Measurements from ENCODE around the gene PIMREG.

DNA sequence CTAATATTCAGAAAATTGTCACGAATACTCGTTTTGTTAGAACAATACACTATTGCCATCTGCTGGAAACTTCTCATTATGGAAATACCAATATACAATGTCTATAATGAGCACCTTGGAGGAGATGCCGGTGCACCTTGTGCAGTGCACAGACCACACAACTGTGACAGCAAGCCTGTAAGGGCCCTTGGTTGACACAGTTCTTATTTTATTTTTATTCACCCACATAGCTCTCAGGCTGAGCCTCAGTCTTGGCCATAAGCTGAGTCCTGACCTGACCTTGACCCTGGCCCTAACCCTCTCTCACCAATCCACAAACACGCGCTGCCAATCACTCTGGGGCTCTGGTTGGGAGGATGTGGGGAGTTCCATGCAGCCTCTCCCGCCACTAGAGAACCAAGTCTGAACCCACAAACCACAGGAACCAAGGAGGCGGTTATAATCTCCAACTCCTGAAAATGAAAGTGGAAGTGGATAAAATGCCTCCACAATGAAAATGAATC, 16.9 kb upstream of the PIMREG start:
- TF ChIP-seq, protein P1, sequence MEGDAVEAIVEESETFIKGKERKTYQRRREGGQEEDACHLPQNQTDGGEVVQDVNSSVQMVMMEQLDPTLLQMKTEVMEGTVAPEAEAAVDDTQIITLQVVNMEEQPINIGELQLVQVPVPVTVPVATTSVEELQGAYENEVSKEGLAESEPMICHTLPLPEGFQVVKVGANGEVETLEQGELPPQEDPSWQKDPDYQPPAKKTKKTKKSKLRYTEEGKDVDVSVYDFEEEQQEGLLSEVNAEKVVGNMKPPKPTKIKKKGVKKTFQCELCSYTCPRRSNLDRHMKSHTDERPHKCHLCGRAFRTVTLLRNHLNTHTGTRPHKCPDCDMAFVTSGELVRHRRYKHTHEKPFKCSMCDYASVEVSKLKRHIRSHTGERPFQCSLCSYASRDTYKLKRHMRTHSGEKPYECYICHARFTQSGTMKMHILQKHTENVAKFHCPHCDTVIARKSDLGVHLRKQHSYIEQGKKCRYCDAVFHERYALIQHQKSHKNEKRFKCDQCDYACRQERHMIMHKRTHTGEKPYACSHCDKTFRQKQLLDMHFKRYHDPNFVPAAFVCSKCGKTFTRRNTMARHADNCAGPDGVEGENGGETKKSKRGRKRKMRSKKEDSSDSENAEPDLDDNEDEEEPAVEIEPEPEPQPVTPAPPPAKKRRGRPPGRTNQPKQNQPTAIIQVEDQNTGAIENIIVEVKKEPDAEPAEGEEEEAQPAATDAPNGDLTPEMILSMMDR (IDR thresholded peaks at IDR 0.05; ENCODE audit: poor library complexity, severe bottlenecking) = peak; percentile 35
- no peak for TF ChIP-seq EP300 (conservative IDR thresholded peaks at IDR 0.05; ENCODE audit: poor library complexity, severe bottlenecking)
- TF ChIP-seq POLR2AphosphoS5 (IDR thresholded peaks at IDR 0.05) = no peak

Measured in neural cell (in vitro differentiated cells).